ENCODE data around the gene BAIAP2.

BAIAP2 gene

DNA sequence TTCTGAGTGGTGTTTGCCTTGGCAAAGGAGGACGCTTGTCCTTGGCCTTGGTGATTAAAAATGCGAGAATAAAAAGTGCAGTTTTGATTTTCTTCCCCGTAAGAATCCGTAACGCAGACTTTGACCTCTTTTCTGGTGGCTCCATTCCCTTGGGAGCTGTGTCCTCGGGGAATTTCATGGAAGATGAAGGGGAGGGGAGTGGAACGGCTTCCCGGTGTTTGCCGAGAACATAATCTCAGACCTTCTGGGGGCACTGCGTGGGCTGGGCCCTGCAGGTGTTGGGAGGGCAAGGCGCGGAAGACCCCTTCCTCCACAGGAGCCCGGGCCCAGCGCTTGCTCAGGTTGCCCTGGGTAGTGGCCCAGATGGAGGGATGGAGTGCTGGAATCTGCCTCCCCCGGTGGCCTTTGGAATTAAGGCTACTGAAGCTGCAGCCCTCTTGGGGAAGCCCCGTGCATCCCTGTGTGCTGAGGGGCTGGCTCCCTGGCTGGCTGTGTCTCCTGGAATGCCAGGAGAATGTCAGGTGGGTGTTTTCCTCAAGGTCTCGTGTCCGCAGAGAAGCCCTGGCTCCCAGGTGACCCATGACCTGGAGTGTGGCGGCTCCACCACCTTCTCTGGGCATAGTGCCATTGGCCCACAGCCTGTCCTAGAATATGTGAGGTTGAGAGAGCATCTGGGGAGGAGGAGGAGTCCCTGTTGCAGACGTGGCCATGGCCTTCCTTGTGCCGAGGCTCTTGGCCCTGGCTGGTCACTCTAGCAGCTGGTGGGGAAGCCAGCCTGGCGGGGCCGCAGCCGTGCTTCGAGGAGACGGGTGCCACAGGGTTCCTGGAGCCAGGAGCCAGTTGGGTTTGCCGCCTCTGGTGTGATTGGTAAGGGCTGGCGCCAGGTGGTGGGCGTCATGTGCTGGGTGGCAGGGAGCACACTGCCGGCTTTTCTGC lies 3.1 kb downstream of the BAIAP2 start:
- peak; percentile 45 for DNase-seq

DNA sequence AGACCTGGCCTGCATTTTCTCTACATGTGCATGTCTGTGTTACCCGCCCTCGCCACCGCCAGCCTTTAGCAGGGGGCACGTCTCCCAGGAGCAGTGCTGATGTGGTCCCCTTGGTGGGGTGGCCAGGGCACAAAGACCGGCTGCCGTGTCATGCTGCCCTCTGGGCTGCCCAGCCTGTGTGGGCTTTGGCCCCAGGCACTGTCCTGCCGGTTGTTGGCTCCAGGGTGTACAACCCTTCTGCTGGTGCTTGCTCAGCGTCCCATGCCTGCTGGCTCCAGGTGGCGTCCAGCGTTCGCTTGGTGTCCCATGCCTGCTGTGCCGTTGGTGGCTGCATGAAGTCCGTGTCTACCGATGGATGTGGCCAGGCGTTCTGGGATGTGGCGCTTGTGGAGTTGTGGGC lies 4.1 kb downstream of the BAIAP2 start:
- no peak for DNase-seq

DNA sequence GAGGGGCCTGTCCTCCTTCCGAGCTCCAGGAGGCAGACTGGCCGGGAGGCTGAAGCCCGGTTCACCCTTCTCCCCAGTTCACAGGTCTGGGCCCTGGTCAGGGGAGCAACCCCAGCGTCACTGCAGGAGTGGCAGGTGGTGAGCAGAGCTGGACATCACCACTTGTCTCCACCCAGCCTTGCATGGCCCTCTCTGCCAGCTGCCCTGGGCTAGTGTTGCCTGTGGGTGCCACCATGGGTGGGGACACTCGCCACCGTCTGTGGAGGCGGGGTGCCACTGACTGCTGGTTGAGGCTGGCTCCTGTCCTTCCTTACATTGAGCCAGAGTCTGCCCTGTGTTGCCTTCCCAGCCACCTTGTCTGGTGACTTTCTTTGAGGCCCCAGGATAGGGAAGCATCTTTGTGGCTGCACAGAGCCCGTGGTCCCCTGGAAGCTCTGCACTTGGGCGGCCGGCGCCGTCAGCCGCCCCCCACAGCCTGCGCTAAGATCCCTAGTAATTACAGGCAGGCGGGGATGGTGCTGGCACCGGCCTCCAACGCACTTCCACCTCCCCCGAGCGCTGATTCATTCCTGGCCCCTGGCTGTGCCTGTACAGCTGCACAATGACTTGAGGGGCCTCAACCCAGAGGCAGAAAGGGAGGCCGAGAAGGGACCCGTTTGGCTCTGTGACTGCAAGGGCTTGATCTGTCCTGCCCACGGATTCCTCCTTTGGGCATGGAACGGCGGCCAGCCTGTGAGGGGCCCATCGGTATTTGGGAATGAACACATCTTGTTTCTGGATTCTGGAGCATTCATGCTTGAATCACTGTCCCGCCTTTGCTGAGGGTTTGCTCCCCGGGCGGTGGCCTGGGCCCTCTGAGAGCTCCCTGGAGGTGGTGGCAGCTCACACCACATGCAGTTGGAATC lies 5.2 kb downstream of the BAIAP2 start:
- DNase-seq, result peak; percentile 80

DNA sequence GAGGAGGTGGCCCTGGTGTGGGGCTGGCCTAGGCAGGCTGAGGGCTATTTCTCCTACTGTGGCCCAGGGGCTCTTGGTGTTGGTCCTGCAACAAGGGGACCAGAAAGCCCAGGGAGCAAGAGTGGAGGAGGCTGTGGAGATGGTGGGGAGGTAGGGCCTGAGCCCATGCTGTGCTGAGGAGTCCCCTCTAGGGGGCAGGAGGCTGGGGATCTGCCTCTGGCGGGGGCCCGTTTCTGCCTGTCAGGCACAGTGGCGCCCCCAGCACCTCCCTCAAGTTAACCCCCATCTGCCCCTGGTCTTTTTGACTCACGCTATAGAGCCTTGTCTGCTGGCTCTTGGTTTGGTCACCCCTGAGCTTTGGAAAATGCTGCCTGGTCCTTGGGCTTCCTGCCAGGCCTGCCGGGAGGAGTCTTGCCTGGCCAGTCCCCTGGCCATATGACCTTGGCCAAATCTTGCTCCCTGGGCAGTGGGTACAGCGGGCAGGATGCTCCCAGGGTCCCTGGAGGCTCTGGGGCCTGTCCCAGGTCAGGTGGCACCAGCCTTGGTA lies 5.9 kb downstream of the BAIAP2 start:
- DNase-seq, result peak; percentile 26

DNA sequence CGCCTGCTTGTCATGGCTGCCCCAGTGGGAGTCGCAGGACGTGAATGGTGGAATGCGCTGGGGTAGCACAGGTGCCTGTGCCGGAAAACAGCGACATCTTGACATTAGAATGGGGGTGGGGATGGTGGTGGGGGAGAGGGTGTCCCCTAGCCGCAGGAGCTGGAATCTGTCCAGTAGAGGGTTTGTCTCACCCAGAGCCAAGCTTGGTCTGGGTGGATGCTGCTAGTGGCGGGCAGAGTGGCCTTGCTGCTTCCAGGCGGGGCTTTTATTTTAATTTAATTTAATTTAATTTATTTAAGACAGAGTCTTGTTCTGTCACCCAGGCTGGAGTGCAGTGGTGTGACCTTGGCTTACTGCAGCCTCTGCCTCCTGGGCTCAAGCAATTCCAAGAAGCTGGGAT lies 7.7 kb downstream of the BAIAP2 start:
- no peak for DNase-seq

DNA sequence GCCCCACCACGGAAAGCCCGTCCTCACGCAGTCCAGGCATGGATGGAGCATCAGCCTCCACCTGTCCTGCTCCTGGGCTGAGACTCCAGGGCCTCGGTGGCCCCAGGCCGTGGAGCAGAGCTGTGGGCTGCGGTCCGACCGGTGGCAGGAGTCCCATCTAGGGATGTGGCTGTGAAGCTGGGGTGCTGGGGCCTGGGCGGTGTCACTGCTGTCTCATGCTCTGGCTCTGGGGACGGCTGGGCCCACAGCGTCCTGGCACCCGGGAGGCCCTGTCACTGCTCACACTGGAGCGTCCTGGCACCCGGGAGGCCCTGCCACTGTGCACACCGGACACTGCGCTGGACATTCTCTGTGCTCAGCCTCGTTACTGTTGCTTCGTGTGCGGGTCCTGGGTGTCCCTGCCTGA lies 8.4 kb downstream of the BAIAP2 start:
- DNase-seq, result no peak

DNA sequence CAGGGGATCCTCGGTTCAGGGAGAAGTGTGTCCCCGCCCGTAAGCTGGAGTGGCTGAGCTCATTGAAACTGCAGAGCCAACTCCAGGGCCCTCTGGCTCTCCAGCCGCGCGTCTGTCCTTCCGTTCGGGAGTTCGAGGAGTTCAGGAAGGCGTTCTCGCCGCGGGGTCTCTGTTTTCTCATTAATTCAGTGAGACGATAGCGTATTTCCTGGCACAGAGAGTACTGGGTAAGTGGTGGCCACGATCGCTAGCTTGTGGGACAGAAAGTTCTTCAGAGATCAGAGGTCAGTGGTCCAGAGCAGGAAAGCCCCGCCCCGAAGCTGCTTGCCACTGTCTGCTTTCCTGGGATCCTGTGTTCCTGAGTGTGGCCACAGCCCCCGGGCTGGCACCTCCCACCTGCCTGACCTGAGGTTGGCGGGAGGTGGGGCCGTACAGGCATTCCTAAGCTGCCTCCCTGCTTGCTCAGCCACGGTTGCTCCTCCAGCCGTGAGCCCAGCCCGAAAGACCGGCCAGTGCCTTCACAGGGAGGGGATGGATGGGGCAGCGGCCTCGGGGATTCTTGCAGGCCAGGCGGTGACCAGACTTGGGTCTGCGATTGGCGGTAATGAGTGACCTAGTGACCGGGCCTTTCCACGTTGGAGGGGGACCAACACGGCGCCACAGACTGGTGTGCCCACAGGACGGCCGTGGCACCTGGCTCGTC lies 8.9 kb downstream of the BAIAP2 start:
- peak; percentile 97 for DNase-seq

DNA sequence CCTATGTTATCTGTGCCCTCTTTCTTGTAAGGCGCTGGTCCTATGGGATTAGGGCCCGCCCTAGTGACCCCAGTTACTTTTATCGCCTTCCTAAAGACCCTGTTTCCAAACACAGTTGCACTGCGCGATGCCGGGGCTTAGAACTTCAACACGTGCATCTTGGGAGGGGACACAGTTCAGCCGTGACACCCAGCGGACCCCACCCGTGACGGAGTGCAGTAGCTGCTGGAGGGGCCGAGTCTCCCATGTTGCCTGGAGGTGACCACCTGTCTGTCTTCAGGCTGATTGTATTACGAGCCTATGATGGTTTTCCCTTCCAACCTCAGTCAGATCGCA lies 9.4 kb downstream of the BAIAP2 start:
- DNase-seq, result no peak

DNA sequence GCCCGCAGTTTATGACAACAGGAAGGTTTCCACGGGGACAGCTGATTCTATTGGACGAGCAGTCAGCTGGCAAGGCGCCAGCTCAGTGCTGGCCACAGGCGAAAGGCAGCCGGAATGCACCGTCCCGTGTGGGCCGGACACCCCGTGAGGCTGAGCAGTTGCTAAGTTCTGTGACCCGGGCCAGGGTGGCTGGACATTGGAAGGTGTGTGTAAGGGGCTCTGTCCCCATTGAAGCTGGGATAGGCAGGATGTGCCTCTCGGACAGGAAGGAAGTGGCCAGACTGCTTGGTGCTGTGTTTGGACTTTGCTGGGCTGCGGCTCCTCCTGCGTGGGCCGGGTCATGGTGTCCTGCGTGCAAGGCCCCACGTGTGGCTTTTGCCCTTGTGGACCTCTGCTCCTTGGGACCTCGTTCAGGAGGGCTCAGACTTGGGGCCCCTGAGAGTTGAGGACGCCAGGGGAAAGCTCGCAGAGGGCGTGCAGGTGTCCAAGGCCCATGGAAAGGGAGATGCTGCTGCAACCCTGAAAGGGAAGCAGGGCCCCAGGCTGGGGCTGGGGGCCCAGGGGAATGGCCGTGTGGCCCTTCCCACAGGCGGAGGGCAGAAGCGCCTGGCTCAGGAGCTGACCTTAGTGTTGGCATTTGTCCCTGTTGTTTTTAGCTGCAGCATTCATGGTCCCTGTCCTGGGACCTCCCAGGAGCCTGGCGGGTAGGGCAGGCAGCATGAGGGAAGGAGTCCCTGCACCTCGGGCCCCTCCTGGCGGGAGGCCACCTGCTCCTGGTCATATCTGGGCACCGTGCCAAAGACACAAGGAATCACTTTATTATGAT lies 10.0 kb downstream of the BAIAP2 start:
- peak; percentile 66 for DNase-seq

DNA sequence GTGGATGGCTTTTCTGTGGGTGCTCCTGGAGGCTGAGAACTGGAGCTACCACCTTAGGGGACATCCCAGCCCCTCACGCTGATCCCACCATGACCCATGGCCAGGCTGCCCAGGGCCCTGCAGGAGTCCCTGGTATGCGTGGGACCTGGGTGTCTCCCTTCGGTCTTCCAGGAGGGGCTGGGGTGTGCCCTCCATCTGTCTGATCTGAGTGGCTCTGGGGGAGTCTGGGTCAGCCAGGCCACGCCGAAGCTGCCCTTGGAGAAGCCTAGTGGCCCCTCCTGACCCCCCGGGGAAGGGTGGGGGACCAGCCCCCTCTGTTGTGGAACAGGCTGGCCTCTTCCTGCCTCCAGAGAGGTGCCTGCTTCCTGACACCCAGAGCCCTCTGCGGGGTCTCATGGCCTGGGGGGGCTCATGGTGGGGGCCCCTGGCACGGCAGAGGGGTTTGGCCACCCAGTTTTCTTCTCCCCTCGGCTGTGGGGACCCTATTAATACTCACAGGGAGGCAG lies 10.7 kb downstream of the BAIAP2 start:
- no peak for DNase-seq

DNA sequence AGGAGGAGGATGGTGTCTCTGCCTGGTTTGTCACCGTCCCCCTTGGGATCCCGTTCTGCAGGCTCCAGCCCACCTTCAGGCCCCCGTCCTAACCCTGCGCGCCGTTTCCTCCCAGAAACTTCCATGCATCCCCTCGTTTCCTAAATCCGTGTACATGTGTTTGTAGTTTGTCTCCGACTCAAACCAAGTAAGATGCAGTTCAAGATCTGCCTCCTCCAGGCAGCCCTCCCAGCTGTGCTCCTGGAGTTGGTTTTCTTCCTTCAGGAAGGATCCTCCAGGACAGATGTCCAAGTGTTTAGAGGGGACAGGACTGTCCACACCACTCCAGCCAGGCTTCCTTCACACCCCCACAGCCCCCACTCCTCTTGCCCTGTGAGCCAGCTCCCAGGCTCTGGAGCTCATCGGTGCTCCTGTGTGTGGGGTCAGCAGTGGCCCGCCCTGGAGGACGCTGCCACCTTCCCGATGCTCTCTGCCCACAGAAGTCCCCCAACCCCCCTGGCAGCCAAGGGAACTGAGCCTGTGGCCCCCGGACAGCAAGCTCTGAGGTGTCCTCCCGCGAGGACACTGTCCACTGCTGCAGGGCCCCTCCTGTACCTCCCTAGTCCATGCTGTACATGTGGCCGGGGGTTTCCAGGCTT lies 11.3 kb downstream of the BAIAP2 start:
- DNase-seq, result no peak

DNA sequence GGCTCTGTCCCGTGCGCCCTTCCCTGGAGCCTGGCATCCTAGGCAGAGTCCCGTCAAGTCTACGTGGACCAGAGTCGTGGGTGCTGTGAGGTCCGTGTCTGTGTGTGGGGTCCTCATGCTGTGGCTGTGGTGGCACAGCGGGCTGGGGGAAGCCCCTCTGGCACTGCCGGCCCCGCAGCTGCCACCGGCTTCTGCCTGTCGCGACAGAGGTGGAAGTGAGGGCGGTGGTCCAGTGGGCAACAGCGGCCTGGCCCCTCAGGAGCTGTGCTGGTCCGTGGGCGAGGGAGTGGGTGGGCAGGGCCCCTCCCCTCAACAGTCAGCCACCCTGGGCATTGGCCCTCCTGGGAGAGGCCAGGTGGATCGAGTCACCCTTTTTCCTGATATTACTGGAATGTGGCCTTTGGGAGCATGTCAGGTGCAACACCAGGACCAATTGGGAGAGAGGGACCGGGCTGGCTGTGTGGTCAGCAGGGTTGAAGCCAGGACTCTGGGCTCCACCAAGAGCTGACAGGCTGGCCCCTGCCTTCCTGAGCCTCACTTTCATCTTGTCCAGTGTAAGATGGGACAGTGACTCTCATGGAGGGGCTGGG lies 11.9 kb downstream of the BAIAP2 start:
- DNase-seq, result no peak

DNA sequence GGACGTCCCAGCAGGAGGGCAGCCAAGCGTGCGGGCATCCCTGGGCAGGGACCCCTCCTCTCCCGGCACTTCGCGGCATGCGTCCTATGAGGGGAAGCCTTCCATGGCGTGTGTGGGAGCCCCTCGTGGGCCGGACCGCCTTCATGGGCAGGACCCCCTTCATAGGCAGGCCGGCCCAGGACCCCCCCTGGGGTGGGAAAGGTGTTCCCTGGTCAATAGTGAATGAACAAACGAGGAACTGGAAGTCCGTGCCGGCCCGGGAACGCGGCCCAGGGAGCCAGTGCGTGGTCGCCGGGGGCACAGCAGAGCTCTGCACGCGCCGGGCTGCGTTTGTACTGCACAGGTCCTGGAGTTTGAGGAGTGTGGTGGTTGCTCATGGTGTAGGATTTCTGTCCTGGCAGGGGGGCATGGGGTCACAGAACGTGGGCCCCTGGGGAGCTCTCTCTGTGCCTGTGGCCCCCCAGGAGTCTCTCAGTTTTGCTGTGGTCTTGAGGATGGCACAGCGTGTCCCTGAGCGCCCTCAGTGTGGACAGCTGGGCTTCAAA lies 13.9 kb downstream of the BAIAP2 start:
- DNase-seq, result no peak

DNA sequence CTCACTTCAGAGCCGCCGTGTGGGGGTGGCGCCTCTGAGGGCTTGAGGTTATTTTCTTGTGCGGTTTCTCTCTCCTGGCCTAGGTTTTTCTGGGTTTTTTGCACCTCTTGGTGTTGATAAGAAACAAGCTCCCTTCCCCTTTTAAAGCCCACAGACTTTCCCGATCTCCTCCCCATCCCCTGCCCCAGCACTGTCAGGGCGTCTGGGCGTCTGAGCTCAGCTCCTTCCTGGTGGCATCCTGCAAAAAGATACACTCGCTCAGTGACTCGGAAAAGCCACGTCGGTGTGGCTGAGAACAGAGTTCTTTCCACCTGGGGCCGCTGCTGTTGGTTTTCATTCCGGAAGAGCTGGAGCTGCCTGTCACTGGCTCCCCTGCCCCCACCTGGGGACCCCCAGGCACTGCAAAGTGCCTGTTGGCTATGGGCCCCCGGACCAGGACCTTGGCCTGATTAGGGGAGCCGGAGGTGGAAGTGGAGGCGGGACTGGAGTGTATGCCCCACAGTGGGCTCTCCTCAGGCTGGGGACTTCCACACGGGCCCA lies 14.5 kb downstream of the BAIAP2 start:
- no peak for DNase-seq

DNA sequence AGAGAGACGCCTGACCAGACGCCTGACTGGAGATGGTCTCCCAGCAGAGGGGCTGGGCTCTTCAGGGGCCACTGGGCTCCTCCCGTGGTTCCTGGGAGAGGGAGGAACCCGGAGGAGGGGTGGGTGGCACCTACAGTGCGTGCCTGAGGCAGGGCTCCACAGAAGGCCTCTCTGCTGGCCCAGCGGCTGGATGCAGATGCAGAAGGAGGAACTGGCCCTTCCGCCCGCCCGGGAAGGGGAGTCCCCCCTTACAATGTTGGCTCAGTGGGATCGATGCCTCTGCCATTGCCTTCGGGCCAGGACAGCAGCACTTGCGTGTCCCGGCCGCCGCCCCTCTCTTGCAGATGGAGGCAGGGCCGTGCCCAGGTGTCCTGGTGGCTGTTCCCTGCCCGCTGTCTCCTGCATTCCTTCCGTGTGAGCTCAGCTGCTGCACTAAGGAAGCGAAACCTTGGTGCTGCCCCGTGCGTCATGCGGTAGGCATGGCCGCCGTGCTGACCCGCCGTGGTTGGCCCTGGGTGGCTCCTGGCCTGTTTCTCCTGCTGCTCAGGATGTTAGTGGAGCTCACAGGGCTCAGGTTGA lies 15.1 kb downstream of the BAIAP2 start:
- DNase-seq, result peak; percentile 98

DNA sequence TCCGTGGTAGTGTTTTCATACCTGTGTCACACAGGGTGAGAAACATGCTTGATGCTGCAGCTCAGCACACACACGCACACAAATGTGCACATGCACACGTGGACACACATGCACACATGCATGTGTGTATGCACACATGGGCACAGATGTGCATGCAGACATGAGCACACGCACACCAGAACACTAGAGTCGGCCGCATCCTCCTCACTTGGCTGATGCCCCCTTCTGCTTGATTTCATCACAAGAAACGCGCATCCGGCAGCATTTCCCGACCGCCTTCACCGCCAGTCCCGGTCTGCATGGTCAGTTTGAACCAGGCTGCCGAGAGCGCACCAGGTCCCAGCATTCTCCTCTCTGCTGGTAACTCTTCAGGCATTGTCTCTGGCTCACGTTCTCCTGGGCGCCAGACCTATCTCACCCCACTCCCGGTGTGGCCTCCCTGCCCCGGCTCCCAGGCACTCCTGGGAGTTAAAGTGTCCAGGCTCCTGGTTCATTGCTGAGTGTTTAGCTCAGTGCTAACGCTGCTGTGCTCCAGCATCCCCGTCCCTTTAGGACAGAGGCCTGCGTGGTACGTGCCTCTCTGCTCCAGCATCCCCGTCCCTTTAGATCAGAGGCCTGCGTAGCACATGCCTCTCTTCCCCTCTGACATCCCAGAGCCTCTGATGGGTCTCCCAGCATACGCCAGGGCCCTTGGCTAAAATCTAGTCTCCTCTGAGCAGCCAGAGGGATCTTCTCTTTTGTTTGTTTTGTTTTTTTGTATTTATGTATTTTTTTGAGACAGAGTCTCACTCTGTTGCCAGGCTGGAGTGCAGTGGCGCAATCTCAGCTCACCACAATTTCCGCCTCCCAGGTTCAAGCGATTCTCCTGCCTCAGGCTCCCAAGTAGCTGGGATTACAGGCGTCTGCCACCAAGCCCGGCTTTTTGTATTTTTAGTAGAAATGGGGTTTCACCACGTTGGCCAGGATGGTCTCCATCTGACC lies 16.0 kb downstream of the BAIAP2 start:
- DNase-seq, result no peak

DNA sequence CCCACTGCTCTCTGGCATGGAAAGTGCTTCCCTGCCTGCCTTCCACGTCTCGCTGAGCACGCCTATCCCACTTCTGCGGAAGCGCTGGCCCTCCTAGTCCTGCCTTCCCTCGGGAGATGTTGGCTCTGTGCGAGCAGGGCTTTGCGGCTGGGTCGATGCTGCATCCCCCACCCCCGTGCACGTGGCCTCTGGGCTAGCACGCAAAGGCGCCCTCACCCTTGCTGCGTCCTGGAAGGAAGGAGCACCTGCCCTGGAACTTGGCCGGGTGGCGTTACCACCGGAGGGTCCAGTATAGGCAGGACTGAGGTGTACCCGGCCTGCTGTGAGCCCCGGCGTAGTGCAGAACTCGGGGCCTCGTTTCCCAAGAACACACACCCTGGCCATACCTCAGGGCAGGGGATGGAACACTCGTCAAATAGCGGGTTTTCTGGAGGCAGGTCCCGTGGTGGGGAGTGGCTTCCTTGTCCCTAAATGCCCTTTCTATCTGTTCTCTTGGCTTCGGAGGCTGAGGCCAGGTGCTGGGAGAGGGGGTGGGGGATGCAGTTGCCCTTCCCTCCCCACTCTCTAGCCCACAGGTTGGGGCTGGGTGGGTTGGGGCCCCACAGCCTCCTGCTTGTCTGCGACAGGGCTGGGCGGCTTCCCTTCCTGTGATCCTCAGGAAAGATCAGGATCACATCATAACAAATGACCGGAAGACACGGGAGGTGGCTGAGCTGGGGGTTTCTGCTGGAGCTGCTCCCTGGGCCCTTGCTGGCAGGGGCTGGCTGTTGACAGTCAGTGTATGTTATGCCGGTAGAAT lies 17.4 kb downstream of the BAIAP2 start:
- DNase-seq, result no peak

Data from NCI-H226 (cell line).